IPS-11a (cell line): ENCODE results near the gene PROX1.

Experiments
- H3K4me3 ChIP-seq: one replicate; pipeline ENCODE4 v1.5.1; 2013; ENCODE audit warnings: low read depth, low read length, control low read depth

PROX1 gene

GRCh38 chr1:213979751-213980586 is 7.8 kb upstream of the PROX1 start:
- H3K4me3 ChIP-seq, result peak overlapping the region; percentile 44

- no peak overlapping the region for H3K4me3 ChIP-seq
These were observed 6.9 kb upstream of the PROX1 start for GRCh38 chr1:213980906-213981305.

- H3K4me3 ChIP-seq, result peak overlapping the region; percentile 53
These were observed 5.5 kb upstream of the PROX1 start for GRCh38 chr1:213982289-213982671.

GRCh38 chr1:213982672-213983492 is 4.9 kb upstream of the PROX1 start:
- peak overlapping the region; percentile 53 for H3K4me3 ChIP-seq

- peak overlapping the region; percentile 53 for H3K4me3 ChIP-seq
These were observed 4.0 kb upstream of the PROX1 start for GRCh38 chr1:213983493-213984386.

GRCh38 chr1:213984387-213985208 is 3.2 kb upstream of the PROX1 start:
- no peak overlapping the region for H3K4me3 ChIP-seq

- peak overlapping the region; percentile 18 for H3K4me3 ChIP-seq
These were observed 2.4 kb upstream of the PROX1 start for GRCh38 chr1:213985209-213986019.

GRCh38 chr1:213986020-213986924 is 1.5 kb upstream of the PROX1 start:
- no peak overlapping the region for H3K4me3 ChIP-seq

GRCh38 chr1:213986925-213987250 is 885 bp upstream of the PROX1 start:
- H3K4me3 ChIP-seq, result peak overlapping the region; percentile 17

- H3K4me3 ChIP-seq, result peak overlapping the region; percentile 53
These were observed 299 bp upstream of the PROX1 start for GRCh38 chr1:213987422-213987926.

- H3K4me3 ChIP-seq, result peak overlapping the region; percentile 53
These were observed 781 bp downstream of the PROX1 start for GRCh38 chr1:213988507-213989001.

GRCh38 chr1:213989002-213989855 is 1.5 kb downstream of the PROX1 start:
- peak overlapping the region; percentile 53 for H3K4me3 ChIP-seq

- no peak overlapping the region for H3K4me3 ChIP-seq
These were observed 6.2 kb downstream of the PROX1 start for GRCh38 chr1:213993929-213994328.

GRCh38 chr1:213994888-213995287 is 7.1 kb downstream of the PROX1 start:
- no peak overlapping the region for H3K4me3 ChIP-seq

- H3K4me3 ChIP-seq, result no peak overlapping the region
These were observed 7.8 kb downstream of the PROX1 start for GRCh38 chr1:213995603-213996002.

- no peak overlapping the region for H3K4me3 ChIP-seq
These were observed 8.7 kb downstream of the PROX1 start for GRCh38 chr1:213996320-213997037.
